DMS153 treated with DMSO at 0.1 percent for 48 hours (cell line): Measurements from ENCODE around the gene GATA5.

Source experiments
- DNase-seq: peaks from one replicate; lab custom pipeline; 2025; ENCODE audit not compliant: unreplicated experiment; lab: John Stamatoyannopoulos, UW

The GATA5 gene

DNA sequence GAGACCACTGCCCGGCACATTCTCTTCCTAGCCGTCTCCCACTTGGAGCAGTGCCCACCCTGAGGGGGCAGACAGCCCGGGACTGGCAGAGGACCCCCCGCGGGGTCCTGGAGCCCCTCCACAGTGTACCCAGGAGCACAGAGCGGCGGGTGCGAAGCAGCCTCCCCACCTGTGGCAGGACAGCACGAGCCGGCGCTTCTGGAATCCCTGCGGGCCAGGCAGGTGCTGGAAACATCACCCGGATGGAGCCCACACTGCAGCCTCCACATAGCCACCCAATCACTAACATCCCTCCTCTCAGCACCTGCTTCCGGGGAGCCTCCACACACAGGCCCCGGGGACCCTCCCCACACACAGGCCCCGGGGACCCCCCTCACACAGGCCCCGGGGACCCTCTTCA lies 18.7 kb downstream of the GATA5 start:
- DNase-seq: no peak

GRCh38 chr20:62455929-62456328 lies 19.9 kb downstream of the GATA5 start:
- DNase-seq: no peak

GRCh38 chr20:62454904-62455636 lies 20.7 kb downstream of the GATA5 start:
- no peak for DNase-seq

GRCh38 chr20:62453186-62453808 lies 22.5 kb downstream of the GATA5 start:
- no peak for DNase-seq

DNA sequence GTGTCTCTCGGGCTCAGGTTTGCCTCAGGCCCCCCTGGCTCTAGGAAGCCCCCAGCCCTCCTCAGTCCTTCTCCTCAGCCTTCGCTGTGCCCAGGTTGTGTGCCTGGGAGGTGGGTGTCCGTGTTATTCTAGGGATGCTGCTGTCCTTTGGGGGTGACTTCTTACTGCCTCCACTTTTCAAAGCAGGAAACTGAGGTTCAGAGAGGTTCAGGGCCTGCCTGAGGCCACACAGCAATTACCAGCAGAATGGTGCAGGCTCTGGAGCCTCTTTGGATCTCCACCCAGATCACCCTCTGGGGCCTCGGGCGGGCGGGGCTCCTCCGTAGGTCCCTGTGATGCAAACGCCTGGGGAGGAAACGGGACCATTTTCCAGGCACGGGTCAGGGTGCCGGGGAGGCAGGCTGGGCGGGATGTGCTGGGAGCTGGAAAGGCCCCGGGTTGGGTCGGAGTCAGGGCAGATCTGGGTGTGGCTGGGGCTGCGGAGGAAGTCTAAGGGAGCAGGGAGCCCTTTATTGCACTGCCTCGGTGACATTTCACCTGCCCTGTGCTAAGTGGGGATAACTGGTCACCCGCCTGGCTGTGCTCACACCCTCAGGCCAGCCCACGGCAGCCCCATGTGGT lies 23.2 kb downstream of the GATA5 start:
- no peak for DNase-seq

- no peak for DNase-seq
Observed at GRCh38 chr20:62451970-62452369, 23.8 kb downstream of the GATA5 start.

GRCh38 chr20:62451156-62451767 lies 24.5 kb downstream of the GATA5 start:
- no peak for DNase-seq

GRCh38 chr20:62449951-62450691 lies 25.7 kb downstream of the GATA5 start:
- DNase-seq: no peak

GRCh38 chr20:62448788-62449187 lies 27.0 kb downstream of the GATA5 start:
- no peak for DNase-seq

- DNase-seq: no peak
Observed at GRCh38 chr20:62448038-62448437, 27.8 kb downstream of the GATA5 start.

- DNase-seq: no peak
Observed at GRCh38 chr20:62446888-62447869, 28.6 kb downstream of the GATA5 start.

- DNase-seq: no peak
Observed at GRCh38 chr20:62446481-62446880, 29.3 kb downstream of the GATA5 start.

GRCh38 chr20:62445553-62446340 lies 30.0 kb downstream of the GATA5 start:
- DNase-seq: no peak

DNA sequence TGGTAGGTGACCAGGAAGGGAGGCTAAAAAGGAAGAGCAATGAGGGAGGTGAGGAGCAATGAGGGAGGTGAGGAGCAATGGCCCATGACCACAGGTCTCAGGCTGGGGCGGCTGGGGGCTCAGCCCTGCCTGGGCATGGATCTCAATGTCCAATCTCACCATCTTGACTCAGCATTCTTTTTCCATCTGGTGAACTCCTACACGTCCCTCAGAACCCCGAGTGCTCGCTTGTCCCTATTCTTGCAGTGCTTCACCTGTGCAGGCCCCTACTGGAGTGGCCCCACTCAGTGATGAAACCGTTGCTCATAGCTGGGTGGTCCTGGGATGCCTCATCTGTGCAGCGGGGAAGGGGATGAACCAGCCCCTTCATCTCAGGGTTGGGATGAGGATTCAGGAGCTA lies 31.5 kb downstream of the GATA5 start:
- no peak for DNase-seq

DNA sequence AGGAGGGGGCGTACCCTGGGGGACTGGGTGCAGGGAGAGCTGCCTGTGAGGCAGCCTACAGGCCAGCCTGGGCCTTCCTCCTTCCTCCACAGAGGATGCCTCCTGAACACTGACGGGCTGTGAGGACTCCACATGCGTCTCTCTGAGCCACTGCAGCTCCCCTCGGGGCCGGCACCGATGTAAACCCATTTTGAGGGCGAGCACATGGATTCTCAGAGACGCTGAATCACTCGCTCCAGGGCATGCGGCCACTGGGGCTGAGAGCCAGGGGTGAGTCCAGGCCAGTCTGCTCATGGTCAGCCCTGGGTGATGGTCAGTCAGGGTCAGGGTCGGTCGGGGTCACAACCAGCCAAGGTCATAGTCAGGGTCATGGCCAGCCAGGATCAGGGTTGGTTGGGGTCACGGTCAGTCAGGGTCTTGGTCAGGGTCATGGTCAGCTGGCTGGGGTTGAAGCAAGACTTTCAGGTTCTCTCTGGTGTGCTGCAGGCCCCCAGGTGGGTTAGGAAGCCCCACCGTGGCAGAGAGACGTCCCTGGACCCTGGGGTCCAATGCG lies 33.7 kb downstream of the GATA5 start:
- DNase-seq: no peak

GRCh38 chr20:62439218-62439617 lies 36.6 kb downstream of the GATA5 start:
- DNase-seq: no peak

DNA sequence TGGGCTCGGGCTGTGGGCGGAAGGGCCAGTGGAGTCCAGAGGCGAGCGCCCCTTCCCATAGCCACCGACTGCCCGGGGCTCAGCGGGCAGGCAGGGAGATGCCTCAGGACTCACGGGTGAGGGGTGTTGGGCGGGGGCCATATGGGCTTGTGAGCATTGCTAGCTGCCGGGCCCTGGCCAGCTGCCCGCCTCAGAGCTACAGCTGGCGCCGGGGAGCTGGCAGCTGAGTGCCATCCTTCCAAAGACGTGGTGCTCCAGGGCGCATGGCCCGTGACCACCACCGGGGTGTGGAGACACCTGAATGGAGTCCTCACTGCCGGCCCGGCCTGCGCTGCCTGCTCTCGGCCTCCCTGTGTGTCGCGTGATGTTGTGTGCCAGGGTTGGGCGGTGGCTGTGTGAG lies 37.9 kb downstream of the GATA5 start:
- DNase-seq: no peak

DNA sequence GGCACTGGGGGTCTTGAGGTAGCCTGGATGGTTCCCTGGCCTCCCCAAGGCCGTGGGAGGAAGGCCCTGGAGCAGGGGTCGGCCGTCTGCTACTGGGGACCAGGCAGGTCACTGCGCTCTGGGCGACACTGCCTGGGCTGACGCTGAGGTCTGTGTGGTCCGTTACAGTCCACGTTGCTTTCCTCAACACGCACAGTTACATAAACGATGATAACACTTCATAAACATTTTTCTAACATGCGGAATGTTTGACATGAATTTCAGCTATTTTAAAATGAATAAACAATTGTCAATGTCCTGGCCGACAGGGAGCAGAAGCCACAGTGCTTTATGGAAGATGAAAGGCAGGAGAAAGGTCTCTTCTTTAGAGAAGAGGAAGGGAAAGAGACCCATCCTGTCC lies 38.3 kb downstream of the GATA5 start:
- no peak for DNase-seq

DNA sequence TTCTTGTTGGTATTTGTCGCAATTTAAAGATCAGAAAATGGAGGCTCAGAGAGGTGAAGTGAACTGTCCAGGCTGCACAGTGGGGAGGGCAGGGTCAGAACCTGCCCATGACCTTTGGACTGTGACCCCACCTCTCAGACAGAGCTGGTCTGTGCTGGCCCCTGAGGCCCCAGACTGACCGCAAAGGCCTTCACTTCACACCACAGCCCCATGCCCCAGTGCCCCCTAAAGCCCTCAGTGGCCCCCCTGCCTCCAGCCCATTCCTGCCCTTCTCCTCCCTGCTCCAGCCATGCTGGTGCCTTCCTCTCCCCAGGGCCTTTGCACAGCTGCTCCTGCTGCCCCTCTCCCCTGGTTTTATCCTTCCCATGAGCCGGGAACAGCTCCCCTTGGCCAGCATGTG lies 39.1 kb downstream of the GATA5 start:
- no peak for DNase-seq
